ENCODE data around the gene KLHL5.
A peak's percentile ranks its signal among the peaks of the same experiment; 100 is the strongest.

The KLHL5 gene

GRCh38 chr4:39044364-39044955 lies 17.6 kb upstream of the KLHL5 start:
- DNase-seq (ENCODE audit: low read depth), result peak; percentile 91

- DNase-seq (ENCODE audit: low read depth), result no peak
Observed at GRCh38 chr4:39044956-39045826, 16.8 kb upstream of the KLHL5 start.

- no peak for DNase-seq (ENCODE audit: low read depth)
Observed at GRCh38 chr4:39045827-39046221, 16.2 kb upstream of the KLHL5 start.

- no peak for DNase-seq (ENCODE audit: low read depth)
Observed at GRCh38 chr4:39046249-39046648, 15.8 kb upstream of the KLHL5 start.

GRCh38 chr4:39047681-39048080 lies 14.4 kb upstream of the KLHL5 start:
- DNase-seq (ENCODE audit: low read depth), result no peak

- DNase-seq (ENCODE audit: low read depth), result no peak
Observed at GRCh38 chr4:39048311-39048710, 13.7 kb upstream of the KLHL5 start.

- no peak for DNase-seq (ENCODE audit: low read depth)
Observed at GRCh38 chr4:39050590-39050989, 11.4 kb upstream of the KLHL5 start.

- DNase-seq (ENCODE audit: low read depth), result no peak
Observed at GRCh38 chr4:39051492-39051891, 10.5 kb upstream of the KLHL5 start.

GRCh38 chr4:39053983-39054382 lies 8.0 kb upstream of the KLHL5 start:
- no peak for DNase-seq (ENCODE audit: low read depth)

- DNase-seq (ENCODE audit: low read depth), result no peak
Observed at GRCh38 chr4:39054497-39054896, 7.5 kb upstream of the KLHL5 start.

- DNase-seq (ENCODE audit: low read depth), result no peak
Observed at GRCh38 chr4:39056023-39056422, 6.0 kb upstream of the KLHL5 start.

- no peak for DNase-seq (ENCODE audit: low read depth)
Observed at GRCh38 chr4:39061457-39061856, 575 bp upstream of the KLHL5 start.

GRCh38 chr4:39062770-39063097 lies 702 bp downstream of the KLHL5 start:
- DNase-seq (ENCODE audit: low read depth), result no peak

GRCh38 chr4:39063430-39063829 lies 1.4 kb downstream of the KLHL5 start:
- no peak for DNase-seq (ENCODE audit: low read depth)

GRCh38 chr4:39066371-39066770 lies 4.3 kb downstream of the KLHL5 start:
- no peak for DNase-seq (ENCODE audit: low read depth)

- DNase-seq (ENCODE audit: low read depth), result no peak
Observed at GRCh38 chr4:39067031-39067430, 5.0 kb downstream of the KLHL5 start.

- no peak for DNase-seq (ENCODE audit: low read depth)
Observed at GRCh38 chr4:39067451-39067850, 5.4 kb downstream of the KLHL5 start.

GRCh38 chr4:39068907-39069306 lies 6.9 kb downstream of the KLHL5 start:
- DNase-seq (ENCODE audit: low read depth), result no peak

- no peak for DNase-seq (ENCODE audit: low read depth)
Observed at GRCh38 chr4:39078829-39079228, 16.8 kb downstream of the KLHL5 start.

GRCh38 chr4:39083164-39083563 lies 21.1 kb downstream of the KLHL5 start:
- DNase-seq (ENCODE audit: low read depth), result no peak

- DNase-seq (ENCODE audit: low read depth), result no peak
Observed at GRCh38 chr4:39085891-39086290, 23.9 kb downstream of the KLHL5 start.

GRCh38 chr4:39096847-39097246 lies 34.8 kb downstream of the KLHL5 start:
- no peak for DNase-seq (ENCODE audit: low read depth)

- DNase-seq (ENCODE audit: low read depth), result no peak
Observed at GRCh38 chr4:39097290-39097689, 35.3 kb downstream of the KLHL5 start.

- no peak for DNase-seq (ENCODE audit: low read depth)
Observed at GRCh38 chr4:39102297-39102696, 40.3 kb downstream of the KLHL5 start.
